MM.1S (cell line): Measurements from ENCODE around the gene CNOT2.

ENCODE experiments used
- EZH2 ChIP-seq: fragments of 300-600 bp; sonication (generic); optimal IDR thresholded peaks from 2 replicates; pipeline ENCODE3; 2017; ENCODE audit warnings: low read depth, mild to moderate bottlenecking, antibody characterized with exemption, low read length, mixed read lengths
- EZH2phosphoT487 ChIP-seq: fragments of 300-600 bp; sonication (generic); IDR thresholded peaks from 2 replicates; pipeline ENCODE4 v1.6.1; 2018; ENCODE audit warnings: antibody characterized with exemption, low read length
- TF ChIP-seq, protein P1 (sequence below): fragments of 300-600 bp; sonication (generic); IDR thresholded peaks from 2 replicates; pipeline ENCODE4 v1.5.1; 2016; ENCODE audit warnings: antibody characterized with exemption, low read length, mixed read lengths

DNA sequence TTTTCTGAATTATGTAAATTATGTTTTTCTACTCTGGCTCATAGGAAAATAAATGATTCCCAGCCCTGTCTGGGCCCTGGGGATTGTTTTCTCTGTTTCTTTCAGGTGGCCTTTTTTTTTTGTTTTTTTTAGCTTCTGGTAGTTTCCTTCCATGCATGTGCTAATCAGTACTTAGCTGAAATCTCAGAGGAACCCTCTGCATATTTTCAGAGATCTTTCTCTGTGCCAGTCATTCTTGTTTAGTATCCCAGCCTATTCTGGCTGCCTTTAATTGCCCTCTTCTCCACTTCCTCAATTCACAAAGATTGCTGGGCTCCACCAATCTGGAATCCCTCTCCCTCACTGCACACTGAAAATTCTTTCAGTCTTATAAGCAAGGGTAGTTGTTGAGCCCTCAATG lies 46.9 kb downstream of the CNOT2 start:
- TF ChIP-seq, protein P1, sequence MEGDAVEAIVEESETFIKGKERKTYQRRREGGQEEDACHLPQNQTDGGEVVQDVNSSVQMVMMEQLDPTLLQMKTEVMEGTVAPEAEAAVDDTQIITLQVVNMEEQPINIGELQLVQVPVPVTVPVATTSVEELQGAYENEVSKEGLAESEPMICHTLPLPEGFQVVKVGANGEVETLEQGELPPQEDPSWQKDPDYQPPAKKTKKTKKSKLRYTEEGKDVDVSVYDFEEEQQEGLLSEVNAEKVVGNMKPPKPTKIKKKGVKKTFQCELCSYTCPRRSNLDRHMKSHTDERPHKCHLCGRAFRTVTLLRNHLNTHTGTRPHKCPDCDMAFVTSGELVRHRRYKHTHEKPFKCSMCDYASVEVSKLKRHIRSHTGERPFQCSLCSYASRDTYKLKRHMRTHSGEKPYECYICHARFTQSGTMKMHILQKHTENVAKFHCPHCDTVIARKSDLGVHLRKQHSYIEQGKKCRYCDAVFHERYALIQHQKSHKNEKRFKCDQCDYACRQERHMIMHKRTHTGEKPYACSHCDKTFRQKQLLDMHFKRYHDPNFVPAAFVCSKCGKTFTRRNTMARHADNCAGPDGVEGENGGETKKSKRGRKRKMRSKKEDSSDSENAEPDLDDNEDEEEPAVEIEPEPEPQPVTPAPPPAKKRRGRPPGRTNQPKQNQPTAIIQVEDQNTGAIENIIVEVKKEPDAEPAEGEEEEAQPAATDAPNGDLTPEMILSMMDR, result no peak
- TF ChIP-seq EZH2 (no peak), EZH2phosphoT487 (no peak)
